Lung microvascular endothelial cell (primary cell): ENCODE measurements around the gene DNM3. TPM values are rescaled to one million over a fixed set of nuclear protein-coding genes. Genes with fewer than 3 reads are reported as not detected.
A peak's percentile ranks its signal among the peaks of the same experiment; 100 is the strongest.

Source experiments
- DNase-seq, 2 donors: peaks; one replicate each; pipeline versions ENCODE4 v3.0.0 to v3.0.0-alpha.2; 2010; ENCODE audit warnings: low read depth in 2 of 2
- total RNA-seq: library from RNA; depleted of rRNA; stranded (reverse); fragments of >200 nt; gene quantifications from 2 replicates; pipeline ENCODE4 v1.2.1, GENCODE V29; 2014

Gene DNM3
- total RNA-seq, 1 donor from 2014 or later, result 4.0 TPM

GRCh38 chr1:171972846-171973245, 131.5 kb downstream of the DNM3 start:
- no peak for DNase-seq

DNA sequence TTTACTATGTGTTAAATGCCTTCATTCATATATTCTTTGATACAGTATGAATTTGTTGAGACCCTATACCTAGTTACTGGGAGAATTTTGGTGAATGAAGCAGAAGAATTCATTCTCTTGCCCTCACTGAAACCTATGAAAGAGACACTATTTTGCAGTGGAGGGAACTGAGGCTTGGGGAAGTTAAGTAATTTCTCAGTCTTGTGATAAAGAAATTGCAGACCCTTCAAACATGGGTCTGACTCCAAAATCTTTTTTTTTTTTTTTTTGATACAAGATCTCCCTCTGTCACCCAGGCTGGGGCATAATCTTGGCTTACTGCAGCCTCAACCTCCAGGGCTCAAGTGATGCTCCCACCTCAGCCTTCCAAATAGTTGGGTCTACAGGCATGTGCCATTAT, 132.1 kb downstream of the DNM3 start:
- DNase-seq, result no peak

- DNase-seq, result no peak
These were observed 140.0 kb downstream of the DNM3 start for GRCh38 chr1:171981303-171981702.

DNA sequence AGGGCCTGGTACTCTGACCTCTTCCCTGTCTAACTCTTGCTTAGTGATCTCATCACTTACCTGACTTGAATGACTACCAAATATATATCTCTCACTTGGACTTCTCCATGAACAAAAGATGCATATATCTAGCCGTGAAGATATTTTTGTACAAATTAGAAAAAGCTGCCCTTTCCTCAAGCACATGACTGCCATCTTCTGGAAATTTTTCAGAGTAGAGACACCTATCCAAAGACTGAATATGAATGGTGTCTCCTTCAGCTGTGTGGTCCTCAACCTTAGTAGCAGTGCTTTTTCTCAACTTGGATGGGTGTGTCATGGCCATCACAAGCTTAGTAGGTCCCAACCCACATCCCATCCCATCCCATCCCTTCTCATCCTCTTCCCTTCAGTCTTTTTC, 142.3 kb downstream of the DNM3 start:
- DNase-seq, result peak; percentile 47 to 48

DNA sequence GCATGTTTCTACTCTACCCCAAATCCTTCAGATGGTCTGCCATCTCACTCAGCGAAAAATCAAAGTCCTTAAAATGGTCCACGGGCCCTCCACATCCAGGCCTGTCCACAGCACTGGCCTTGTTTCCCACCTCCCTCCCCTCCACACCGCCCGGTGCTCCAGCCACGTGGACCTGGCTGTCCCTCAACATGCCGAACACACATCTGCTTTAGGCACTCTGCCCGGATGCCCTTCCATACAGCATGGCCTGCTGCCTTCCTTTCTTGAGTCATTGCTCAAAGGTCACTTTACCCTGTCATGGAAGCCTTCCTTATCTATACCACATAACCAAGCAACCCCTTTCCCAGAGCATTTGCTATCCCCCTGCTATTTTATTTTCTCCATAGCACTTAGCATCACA, 143.0 kb downstream of the DNM3 start:
- no peak for DNase-seq

DNA sequence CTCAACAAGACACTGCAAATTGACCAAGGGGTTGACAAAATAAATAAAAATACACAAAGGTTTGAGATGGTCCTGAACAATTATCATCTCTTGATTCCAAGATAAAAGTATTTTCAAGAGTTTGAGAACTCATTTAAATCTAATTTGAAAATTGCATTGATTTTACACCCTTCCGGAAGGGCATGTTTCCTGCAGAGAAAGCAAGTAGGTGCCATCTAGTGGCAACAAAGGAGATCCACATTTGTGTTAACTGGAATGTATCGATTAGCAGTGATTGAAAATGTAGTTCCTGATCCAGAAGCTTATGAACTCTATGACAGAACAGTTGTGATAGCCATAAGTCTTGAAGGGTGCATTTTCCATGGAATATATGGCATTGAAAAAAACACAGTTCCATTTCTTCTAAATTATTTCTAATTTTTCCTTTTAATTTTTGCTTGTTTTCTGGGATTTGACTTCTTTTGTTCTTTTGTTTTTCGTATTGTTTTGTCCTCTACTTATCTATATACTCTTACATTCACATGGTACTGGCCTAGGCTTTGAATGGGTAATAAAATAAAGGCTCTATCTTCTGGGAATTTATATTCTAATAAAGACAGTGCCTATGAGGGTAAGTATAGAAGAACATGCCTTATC, 143.7 kb downstream of the DNM3 start:
- peak; percentile 40 to 42 for DNase-seq

DNA sequence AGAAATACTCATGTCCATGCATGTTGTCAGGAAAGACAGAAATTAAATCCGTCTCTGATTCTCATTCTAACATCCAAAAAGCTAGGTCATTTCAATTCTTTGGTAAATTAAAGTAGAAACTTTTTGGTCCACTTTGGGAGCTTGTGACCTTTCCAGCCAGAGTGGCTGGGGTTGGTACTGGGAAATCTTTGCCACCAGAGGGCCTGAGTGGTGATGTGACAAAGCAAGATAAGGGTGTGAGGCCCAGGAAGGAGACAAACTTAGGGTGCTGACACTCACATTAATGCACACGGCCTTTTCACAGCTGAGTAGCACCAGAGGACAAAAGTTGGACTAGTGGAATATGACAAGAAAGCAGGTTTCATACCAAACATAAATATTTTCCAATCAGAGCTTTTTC, 144.3 kb downstream of the DNM3 start:
- DNase-seq, result no peak

DNA sequence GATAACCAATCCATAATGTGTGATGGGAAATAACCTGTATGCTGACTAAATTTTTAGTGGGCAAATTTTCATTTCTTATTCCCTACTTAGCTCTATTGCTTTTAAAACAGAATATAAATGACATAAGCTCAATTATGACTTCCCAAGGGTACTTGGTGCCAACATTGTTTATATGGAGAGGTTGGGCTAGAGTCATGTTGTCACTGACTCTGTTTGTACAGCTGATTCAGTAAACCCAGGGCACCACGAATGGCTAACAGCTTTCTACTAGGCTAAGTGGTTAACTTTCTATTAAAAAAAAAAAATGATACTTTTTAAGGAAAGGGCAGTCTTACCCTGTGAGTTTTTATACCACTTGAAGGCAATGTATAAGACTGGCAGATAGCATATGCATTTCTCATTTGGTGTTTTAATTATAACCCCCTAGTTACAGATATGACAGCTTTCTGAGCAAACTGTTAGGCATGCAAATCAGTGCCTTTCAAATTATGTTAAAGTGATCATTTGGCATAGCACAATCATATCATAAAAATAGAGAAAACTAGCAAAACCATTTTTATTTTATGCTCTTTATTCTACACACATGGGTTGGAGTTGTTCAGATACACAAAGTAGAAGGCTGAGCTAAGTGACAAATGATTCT, 147.1 kb downstream of the DNM3 start:
- DNase-seq, result no peak

DNA sequence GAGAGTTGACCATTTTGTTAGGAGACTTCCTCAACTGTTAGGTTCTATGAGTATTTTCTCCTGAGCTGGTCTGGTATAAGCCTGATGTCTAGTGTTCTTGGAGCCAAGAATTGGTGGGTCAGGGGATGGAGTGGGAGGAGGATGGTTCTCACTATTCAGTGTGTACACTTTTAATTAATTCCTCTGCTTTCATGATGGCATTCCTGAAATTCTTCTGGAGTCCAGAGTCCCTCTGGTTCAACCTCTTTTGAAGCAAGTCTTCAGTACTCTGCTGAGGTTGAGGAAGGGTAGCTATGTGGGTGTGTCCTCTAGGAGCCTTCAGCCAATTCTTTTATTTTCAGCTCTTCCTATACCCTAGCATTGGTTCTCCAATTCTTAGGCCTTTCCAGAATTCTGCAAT, 149.1 kb downstream of the DNM3 start:
- no peak for DNase-seq

DNA sequence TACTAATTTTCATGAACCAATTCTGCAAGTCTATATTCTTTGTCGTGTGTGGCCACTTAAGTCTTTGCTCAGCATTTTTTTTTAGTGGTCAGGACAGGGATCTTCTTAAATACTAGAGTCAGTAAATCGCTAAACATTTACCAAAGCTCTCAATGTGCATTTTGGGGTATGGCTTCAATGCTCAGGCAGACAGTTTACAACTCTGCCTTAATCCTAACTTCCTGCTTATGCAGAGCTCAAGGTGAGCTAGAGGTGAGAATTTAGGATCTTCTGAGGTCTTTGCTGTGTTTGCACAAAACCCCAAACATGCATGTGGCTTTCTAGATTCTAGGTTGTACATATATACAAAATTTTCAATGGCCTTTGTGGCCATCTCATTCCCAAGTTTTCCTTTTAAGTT, 153.0 kb downstream of the DNM3 start:
- DNase-seq, result no peak

- DNase-seq, result no peak
These were observed 154.3 kb downstream of the DNM3 start for GRCh38 chr1:171995573-171995972.

DNA sequence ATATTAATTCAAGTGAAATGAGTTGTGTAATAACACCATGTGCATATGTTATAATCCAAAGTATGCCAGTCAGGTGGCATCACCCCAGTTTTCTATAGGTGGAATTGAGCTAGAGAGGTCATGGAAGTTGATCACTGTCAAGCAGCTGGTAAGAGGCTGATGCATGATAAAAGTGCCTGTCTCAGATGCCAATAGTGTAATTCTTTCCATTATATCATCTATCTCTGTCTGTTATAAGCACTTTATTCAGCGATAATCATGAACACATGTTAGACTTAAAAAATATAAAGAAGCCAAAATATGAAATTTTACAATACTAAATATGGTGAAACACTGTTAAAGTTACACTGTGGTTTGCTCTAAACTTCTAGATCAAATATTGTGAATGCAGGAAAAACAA, 156.6 kb downstream of the DNM3 start:
- DNase-seq, result no peak

DNA sequence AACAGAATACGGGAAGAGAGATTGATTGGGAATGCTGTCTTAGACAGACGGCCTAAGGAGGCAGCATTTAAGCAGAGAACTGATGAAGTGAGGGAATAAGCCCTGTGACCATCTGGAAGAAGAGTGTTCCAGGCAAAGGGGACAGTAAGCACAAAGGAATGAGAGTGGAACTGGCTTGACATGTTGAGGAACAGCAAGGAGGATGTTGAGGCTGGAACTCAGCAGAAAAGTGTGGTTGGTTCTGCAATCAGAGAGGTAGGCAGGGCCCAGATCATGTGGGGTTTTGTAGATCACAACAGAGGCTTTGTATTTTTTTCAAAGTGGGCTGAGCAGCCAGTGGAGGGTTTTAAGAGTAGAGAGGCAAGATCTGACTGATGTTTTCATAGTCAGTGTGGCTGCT, 157.4 kb downstream of the DNM3 start:
- DNase-seq, result no peak

GRCh38 chr1:171999756-172000155, 158.5 kb downstream of the DNM3 start:
- DNase-seq, result no peak

DNA sequence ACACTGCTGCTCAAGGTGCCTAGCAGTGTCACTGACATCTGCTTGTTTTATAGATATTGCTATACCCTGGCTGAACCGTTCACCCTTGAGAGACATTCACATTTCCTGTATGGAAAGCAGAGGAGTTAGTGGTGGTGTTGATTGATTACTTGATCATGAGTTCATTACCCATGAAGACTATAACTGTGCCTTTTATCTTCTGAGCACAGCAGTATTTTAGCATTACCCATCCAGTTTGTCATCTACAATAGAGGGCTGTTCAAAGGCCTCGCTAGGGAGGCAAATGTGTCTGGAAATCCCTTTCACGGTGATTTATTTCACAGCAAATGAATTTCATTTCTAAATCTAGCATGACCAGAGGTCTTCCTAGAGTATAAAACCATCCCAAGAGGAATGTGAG, 160.0 kb downstream of the DNM3 start:
- DNase-seq, result no peak

GRCh38 chr1:172002725-172003345, 161.5 kb downstream of the DNM3 start:
- DNase-seq, result peak; percentile 74 to 79

GRCh38 chr1:172003766-172004530, 162.7 kb downstream of the DNM3 start:
- peak; percentile 16 to 53 for DNase-seq

GRCh38 chr1:172004671-172005070, 163.4 kb downstream of the DNM3 start:
- DNase-seq, result no peak

GRCh38 chr1:172005856-172006255, 164.6 kb downstream of the DNM3 start:
- DNase-seq, result peak in 1 of 2 donors; percentile 5

DNA sequence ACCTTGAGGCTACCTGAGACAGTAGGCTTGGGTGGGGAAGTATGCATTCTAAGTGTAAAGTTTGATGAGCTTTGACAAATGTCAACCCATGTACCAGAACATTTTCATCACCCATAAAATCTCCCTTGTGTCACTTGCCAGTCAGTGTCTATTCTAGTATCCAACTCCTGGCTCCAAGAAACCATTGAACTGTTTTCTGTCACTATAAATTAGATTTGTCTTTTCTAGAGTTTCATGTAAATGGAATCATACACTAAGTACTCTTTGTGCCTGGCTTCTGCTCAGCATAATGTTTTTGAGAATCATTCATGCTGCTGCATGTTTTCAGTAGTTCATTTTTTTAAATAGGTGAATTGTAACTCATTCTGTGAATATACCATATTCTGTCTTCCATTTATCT, 165.4 kb downstream of the DNM3 start:
- no peak for DNase-seq

DNA sequence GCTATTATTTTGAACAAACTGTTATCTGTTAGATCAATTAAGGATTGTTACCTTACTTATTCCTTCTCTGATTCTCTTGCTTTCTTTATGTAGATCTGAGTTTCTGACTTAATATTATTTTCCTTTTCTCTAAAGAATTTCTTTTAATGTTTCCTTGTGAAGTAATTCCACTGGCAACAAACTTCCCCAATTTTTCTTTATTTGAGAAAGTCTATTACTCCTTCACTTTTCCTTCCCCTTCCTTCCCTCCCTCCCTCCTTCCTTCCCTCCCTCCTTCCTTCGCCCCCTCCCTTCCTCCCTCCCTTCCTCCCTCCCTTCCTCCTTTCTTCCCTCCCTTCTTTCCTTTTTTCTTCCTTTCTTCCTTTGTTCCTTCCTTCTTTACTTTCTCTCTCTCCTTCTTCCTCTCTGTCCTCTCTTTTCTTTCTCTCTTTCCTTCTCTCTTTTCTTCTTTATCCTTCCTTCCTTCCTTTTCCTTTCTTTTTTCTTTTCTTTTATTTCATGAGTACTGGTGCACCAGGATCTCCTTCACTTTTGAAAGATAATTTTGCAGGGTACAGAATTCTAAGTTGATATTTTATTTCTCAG, 177.5 kb downstream of the DNM3 start:
- no peak for DNase-seq

GRCh38 chr1:172019976-172020375, 178.7 kb downstream of the DNM3 start:
- no peak for DNase-seq
